Stomach smooth muscle (tissue), 2 donors: ENCODE results near the gene STXBP6.

Source experiments
- H3K27ac ChIP-seq: one replicate; pipeline ENCODE4 v1.7.0; 2013; ENCODE audit warnings: mild to moderate bottlenecking, low read length, inconsistent platforms
- H3K27me3 ChIP-seq, 2 donors: one replicate each; pipeline ENCODE4 v1.7.0; 2013; ENCODE audit warnings: low read length in 2 of 2; ENCODE audit not compliant: insufficient read depth in 2 of 2, control insufficient read depth in 1 of 2
- H3K36me3 ChIP-seq, 2 donors: one replicate each; pipeline ENCODE4 v1.7.0; 2013; ENCODE audit warnings: low read length in 2 of 2; ENCODE audit not compliant: control insufficient read depth in 2 of 2, insufficient read depth in 2 of 2
- H3K4me1 ChIP-seq: one replicate; pipeline ENCODE4 v1.7.0; 2013; ENCODE audit warnings: low read length; ENCODE audit not compliant: control insufficient read depth, insufficient read depth
- H3K4me3 ChIP-seq, 2 donors: one replicate each; pipeline ENCODE4 v1.7.0; 2013; ENCODE audit warnings: low read length in 2 of 2
- H3K9ac ChIP-seq, 2 donors: one replicate each; pipeline ENCODE4 v1.7.0; 2013; ENCODE audit warnings: low read length in 2 of 2, mild to moderate bottlenecking in 1 of 2
- H3K9me3 ChIP-seq, 2 donors: one replicate each; pipeline ENCODE4 v1.7.0; 2013; ENCODE audit warnings: low read length in 2 of 2; ENCODE audit not compliant: control insufficient read depth in 2 of 2
- donor health status: healthy.
- donor health status: Pancreatic carcinoma.

STXBP6 gene

GRCh38 chr14:25080682-25081081, 30.7 kb upstream of the STXBP6 start:
- Histone ChIP-seq H3K9me3 (no peaks in the 10 kb centered on the region), H3K27ac (no peak overlapping the region), H3K27me3 (no peaks in the 10 kb centered on the region), H3K4me1 (no peaks in the 10 kb centered on the region), H3K4me3 (no peak overlapping the region), H3K36me3 (no peaks in the 10 kb centered on the region), H3K9ac (no peak overlapping the region)

GRCh38 chr14:25079311-25079710, 29.4 kb upstream of the STXBP6 start:
- Histone ChIP-seq H3K9me3 (no peaks in the 10 kb centered on the region), H3K36me3 (no peaks in the 10 kb centered on the region), H3K9ac (no peak overlapping the region), H3K27me3 (no peaks in the 10 kb centered on the region), H3K4me1 (no peaks in the 10 kb centered on the region), H3K27ac (no peak overlapping the region), H3K4me3 (no peak overlapping the region)

- no peak overlapping the region for H3K4me3 ChIP-seq
- H3K36me3 ChIP-seq: no peaks in the 10 kb centered on the region
- H3K4me1 ChIP-seq: no peaks in the 10 kb centered on the region
- H3K9me3 ChIP-seq: no peaks in the 10 kb centered on the region
- no peak overlapping the region for H3K9ac ChIP-seq
- H3K27ac ChIP-seq: no peak overlapping the region
- H3K27me3 ChIP-seq: no peaks in the 10 kb centered on the region
These were observed 24.2 kb upstream of the STXBP6 start for GRCh38 chr14:25074099-25074685.

- no peak overlapping the region for H3K27ac ChIP-seq
- no peaks in the 10 kb centered on the region for H3K27me3 ChIP-seq
- no peaks in the 10 kb centered on the region for H3K9me3 ChIP-seq
- H3K36me3 ChIP-seq: no peaks in the 10 kb centered on the region
- H3K4me3 ChIP-seq: no peak overlapping the region
- no peak overlapping the region for H3K9ac ChIP-seq
- H3K4me1 ChIP-seq: no peaks in the 10 kb centered on the region
These were observed 19.9 kb upstream of the STXBP6 start for GRCh38 chr14:25069879-25070278.

- Histone ChIP-seq H3K27me3 (no peaks in the 10 kb centered on the region), H3K27ac (no peak overlapping the region), H3K36me3 (no peaks in the 10 kb centered on the region), H3K4me1 (no peaks in the 10 kb centered on the region), H3K9ac (no peak overlapping the region), H3K4me3 (no peak overlapping the region), H3K9me3 (no peaks in the 10 kb centered on the region)
These were observed 17.7 kb upstream of the STXBP6 start for GRCh38 chr14:25067600-25067999.

GRCh38 chr14:25062022-25062321, 12.0 kb upstream of the STXBP6 start:
- Histone ChIP-seq H3K4me3 (no peak overlapping the region), H3K36me3 (no peaks in the 10 kb centered on the region), H3K9me3 (no peaks in the 10 kb centered on the region), H3K27me3 (no peaks in the 10 kb centered on the region), H3K4me1 (no peaks in the 10 kb centered on the region), H3K27ac (no peak overlapping the region), H3K9ac (no peak overlapping the region)

GRCh38 chr14:25056688-25057078, 6.7 kb upstream of the STXBP6 start:
- no peaks in the 10 kb centered on the region for H3K27me3 ChIP-seq
- H3K4me3 ChIP-seq: no peak overlapping the region
- no peak overlapping the region for H3K27ac ChIP-seq
- H3K36me3 ChIP-seq: no peaks in the 10 kb centered on the region
- no peak overlapping the region for H3K9ac ChIP-seq
- H3K4me1 ChIP-seq: no peaks in the 10 kb centered on the region
- no peaks in the 10 kb centered on the region for H3K9me3 ChIP-seq

- no peaks in the 10 kb centered on the region for H3K9me3 ChIP-seq
- H3K36me3 ChIP-seq: no peaks in the 10 kb centered on the region
- no peak overlapping the region for H3K9ac ChIP-seq
- no peak overlapping the region for H3K27ac ChIP-seq
- H3K27me3 ChIP-seq: no peaks in the 10 kb centered on the region
- no peaks in the 10 kb centered on the region for H3K4me1 ChIP-seq
- H3K4me3 ChIP-seq: no peak overlapping the region
These were observed 6.2 kb upstream of the STXBP6 start for GRCh38 chr14:25055992-25056687.

- no peak overlapping the region for H3K27ac ChIP-seq
- peaks cover 2% of the 10 kb centered on the region for H3K4me1 ChIP-seq
- no peak overlapping the region for H3K4me3 ChIP-seq
- no peak overlapping the region for H3K9ac ChIP-seq
- no peaks in the 10 kb centered on the region for H3K36me3 ChIP-seq
- no peaks in the 10 kb centered on the region for H3K27me3 ChIP-seq
- H3K9me3 ChIP-seq: no peaks in the 10 kb centered on the region
These were observed 5.1 kb upstream of the STXBP6 start for GRCh38 chr14:25055005-25055404.

GRCh38 chr14:25053585-25053984, 3.6 kb upstream of the STXBP6 start:
- H3K9ac ChIP-seq: no peak overlapping the region
- no peaks in the 10 kb centered on the region for H3K9me3 ChIP-seq
- H3K4me3 ChIP-seq: no peak overlapping the region
- no peaks in the 10 kb centered on the region for H3K36me3 ChIP-seq
- no peak overlapping the region for H3K27ac ChIP-seq
- H3K4me1 ChIP-seq: peaks cover 7% of the 10 kb centered on the region
- H3K27me3 ChIP-seq: no peaks in the 10 kb centered on the region

GRCh38 chr14:25052921-25053320, 3.0 kb upstream of the STXBP6 start:
- Histone ChIP-seq H3K9me3 (no peaks in the 10 kb centered on the region), H3K27ac (no peak overlapping the region), H3K4me3 (no peak overlapping the region), H3K4me1 (peaks cover 11% of the 10 kb centered on the region), H3K27me3 (no peaks in the 10 kb centered on the region), H3K9ac (no peak overlapping the region), H3K36me3 (no peaks in the 10 kb centered on the region)
